ENCODE results near the gene EEA1.

EEA1 gene

GRCh38 chr12:92897844-92898243 is 31.3 kb downstream of the EEA1 start:
- Histone ChIP-seq H3K27me3 (no peaks in the 10 kb centered on the region), H3K4me3 (ENCODE audit: low read depth, low read length) (no peak overlapping the region), H3K4me1 (peaks cover 3% of the 10 kb centered on the region; the same call in 1 of the 2 replicates), H3K9me3 (no peaks in the 10 kb centered on the region), H3K36me3 (no peaks in the 10 kb centered on the region)
- no peak for TF ChIP-seq CTCF (IDR thresholded peaks at IDR 0.05; ENCODE audit: low read depth, low read length)
- DNase-seq = no peak

GRCh38 chr12:92890601-92891106 is 38.4 kb downstream of the EEA1 start:
- no peak for TF ChIP-seq CTCF (IDR thresholded peaks at IDR 0.05; ENCODE audit: low read depth, low read length)
- no peaks in the 10 kb centered on the region; the same call in 1 of the 2 replicates for H3K36me3 ChIP-seq
- no peak for DNase-seq
- H3K9me3 ChIP-seq = no peaks in the 10 kb centered on the region
- peaks cover 3% of the 10 kb centered on the region; the same call in 1 of the 2 replicates for H3K4me1 ChIP-seq
- no peak overlapping the region for H3K4me3 ChIP-seq (ENCODE audit: low read depth, low read length)
- no peaks in the 10 kb centered on the region for H3K27me3 ChIP-seq

- H3K4me3 ChIP-seq (ENCODE audit: low read depth, low read length) = no peak overlapping the region
- H3K4me1 ChIP-seq = no peaks in the 10 kb centered on the region; the same call in 1 of the 2 replicates
- no peaks in the 10 kb centered on the region for H3K9me3 ChIP-seq
- peaks cover 4% of the 10 kb centered on the region for H3K36me3 ChIP-seq
- no peak for DNase-seq
- H3K27me3 ChIP-seq = no peaks in the 10 kb centered on the region
- no peak for TF ChIP-seq CTCF (IDR thresholded peaks at IDR 0.05; ENCODE audit: low read depth, low read length)
These were observed 43.0 kb downstream of the EEA1 start for GRCh38 chr12:92886131-92886530.

GRCh38 chr12:92879698-92880322 is 49.3 kb downstream of the EEA1 start:
- H3K4me1 ChIP-seq = no peaks in the 10 kb centered on the region
- H3K27me3 ChIP-seq = no peaks in the 10 kb centered on the region
- H3K9me3 ChIP-seq = no peaks in the 10 kb centered on the region; the same call in 1 of the 2 replicates
- DNase-seq = peak; percentile 24
- peaks cover 4% of the 10 kb centered on the region for H3K36me3 ChIP-seq
- no peak for TF ChIP-seq CTCF (IDR thresholded peaks at IDR 0.05; ENCODE audit: low read depth, low read length)
- H3K4me3 ChIP-seq (ENCODE audit: low read depth, low read length) = no peak overlapping the region

- Histone ChIP-seq H3K4me1 (no peaks in the 10 kb centered on the region; the same call in 1 of the 2 replicates), H3K36me3 (peaks cover 2% of the 10 kb centered on the region; the same call in 1 of the 2 replicates), H3K9me3 (no peaks in the 10 kb centered on the region; the same call in 1 of the 2 replicates), H3K27me3 (no peaks in the 10 kb centered on the region), H3K4me3 (ENCODE audit: low read depth, low read length) (no peak overlapping the region)
- TF ChIP-seq CTCF (IDR thresholded peaks at IDR 0.05; ENCODE audit: low read depth, low read length) = no peak
- no peak for DNase-seq
These were observed 51.2 kb downstream of the EEA1 start for GRCh38 chr12:92877904-92878303.

- DNase-seq = no peak
- Histone ChIP-seq H3K27me3 (no peaks in the 10 kb centered on the region), H3K4me1 (no peaks in the 10 kb centered on the region; the same call in 1 of the 2 replicates), H3K36me3 (no peaks in the 10 kb centered on the region), H3K4me3 (ENCODE audit: low read depth, low read length) (no peak overlapping the region), H3K9me3 (no peaks in the 10 kb centered on the region; the same call in 1 of the 2 replicates)
- no peak for TF ChIP-seq CTCF (IDR thresholded peaks at IDR 0.05; ENCODE audit: low read depth, low read length)
These were observed 52.6 kb downstream of the EEA1 start for GRCh38 chr12:92876496-92876895.
